GM18520 (cell line): ENCODE measurements around the gene DMXL1.
"Not testable (repeated sequence)": the region's sequence is repeated elsewhere in the genome, so short reads cannot be mapped to it uniquely, and the experiment has no call there.

ENCODE experiments used
- ATAC-seq: cut with Tn5 transposase; IDR thresholded peaks from one replicate; pipeline ENCODE4 v1.9.1; 2021; ENCODE audit not compliant: unreplicated experiment

DMXL1 gene

GRCh38 chr5:119123280-119123679 lies 52.4 kb downstream of the DMXL1 start:
- ATAC-seq = no peak

- no peak for ATAC-seq
Measured at GRCh38 chr5:119129770-119130169, 58.9 kb downstream of the DMXL1 start.

GRCh38 chr5:119131530-119132304 lies 60.8 kb downstream of the DMXL1 start:
- ATAC-seq = no peak

- not testable (repeated sequence) for ATAC-seq
Measured at GRCh38 chr5:119135743-119136142, 64.9 kb downstream of the DMXL1 start.

GRCh38 chr5:119136666-119137318 lies 65.9 kb downstream of the DMXL1 start:
- no peak for ATAC-seq

GRCh38 chr5:119153629-119154028 lies 82.7 kb downstream of the DMXL1 start:
- no peak for ATAC-seq

- no peak for ATAC-seq
Measured at GRCh38 chr5:119158144-119158543, 87.3 kb downstream of the DMXL1 start.

- ATAC-seq = no peak
Measured at GRCh38 chr5:119161430-119161829, 90.5 kb downstream of the DMXL1 start.

GRCh38 chr5:119166026-119166425 lies 95.1 kb downstream of the DMXL1 start:
- ATAC-seq = no peak

GRCh38 chr5:119168401-119168800 lies 97.5 kb downstream of the DMXL1 start:
- no peak for ATAC-seq

- no peak for ATAC-seq
Measured at GRCh38 chr5:119171686-119172085, 100.8 kb downstream of the DMXL1 start.

GRCh38 chr5:119174578-119175163 lies 103.8 kb downstream of the DMXL1 start:
- no peak for ATAC-seq

- ATAC-seq = no peak
Measured at GRCh38 chr5:119176785-119177184, 105.9 kb downstream of the DMXL1 start.

- ATAC-seq = no peak
Measured at GRCh38 chr5:119177226-119177625, 106.3 kb downstream of the DMXL1 start.

- ATAC-seq = no peak
Measured at GRCh38 chr5:119178435-119178834, 107.5 kb downstream of the DMXL1 start.

- no peak for ATAC-seq
Measured at GRCh38 chr5:119179857-119180641, 109.2 kb downstream of the DMXL1 start.

GRCh38 chr5:119185512-119185911 lies 114.6 kb downstream of the DMXL1 start:
- not testable (repeated sequence) for ATAC-seq

GRCh38 chr5:119187776-119188529 lies 117.1 kb downstream of the DMXL1 start:
- ATAC-seq = no peak

GRCh38 chr5:119190470-119191095 lies 119.7 kb downstream of the DMXL1 start:
- no peak for ATAC-seq

- no peak for ATAC-seq
Measured at GRCh38 chr5:119191944-119192343, 121.1 kb downstream of the DMXL1 start.
